Choroid plexus epithelial cell (primary cell): ENCODE data around the gene ZDHHC22.
A peak's percentile ranks its signal among the peaks of the same experiment; 100 is the strongest.

Experiments used
- DNase-seq: peaks from one replicate; pipeline ENCODE4 v3.0.0-alpha.2; 2010; ENCODE audit warnings: low read depth
- H3K4me3 ChIP-seq: 2 replicates; pipeline ENCODE4 v1.5.1; 2011; ENCODE audit warnings: low read depth, mild to moderate bottlenecking, control low read depth, low read length, moderate library complexity
- TF ChIP-seq, protein P1 (sequence below): conservative IDR thresholded peaks from 2 replicates; pipeline ENCODE4 v1.5.1; 2011; ENCODE audit warnings: low read depth, mild to moderate bottlenecking, control low read depth, inconsistent platforms, low read length, moderate library complexity

The ZDHHC22 gene

DNA sequence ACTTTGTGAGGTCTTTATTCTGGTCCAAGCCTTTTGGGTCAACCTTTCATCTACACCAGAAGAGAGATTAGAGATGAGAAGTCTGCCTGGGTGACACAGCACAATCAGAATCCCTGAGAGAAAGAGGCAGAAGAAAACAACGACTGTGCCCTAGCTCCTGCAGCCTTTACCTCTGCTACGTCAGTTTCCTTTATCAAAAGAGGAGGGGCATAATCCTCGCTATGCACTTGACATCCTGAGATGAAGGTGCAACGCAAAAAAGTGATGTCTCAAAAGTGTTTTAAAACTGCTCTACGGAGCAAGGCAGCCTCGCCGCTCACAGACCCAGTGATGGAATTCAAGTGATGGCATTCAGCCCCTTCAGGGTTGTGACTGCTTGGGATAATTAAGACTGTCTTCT, 21.7 kb downstream of the ZDHHC22 start:
- DNase-seq: no peak
- H3K4me3 ChIP-seq: no peak overlapping the region
- TF ChIP-seq, protein P1, sequence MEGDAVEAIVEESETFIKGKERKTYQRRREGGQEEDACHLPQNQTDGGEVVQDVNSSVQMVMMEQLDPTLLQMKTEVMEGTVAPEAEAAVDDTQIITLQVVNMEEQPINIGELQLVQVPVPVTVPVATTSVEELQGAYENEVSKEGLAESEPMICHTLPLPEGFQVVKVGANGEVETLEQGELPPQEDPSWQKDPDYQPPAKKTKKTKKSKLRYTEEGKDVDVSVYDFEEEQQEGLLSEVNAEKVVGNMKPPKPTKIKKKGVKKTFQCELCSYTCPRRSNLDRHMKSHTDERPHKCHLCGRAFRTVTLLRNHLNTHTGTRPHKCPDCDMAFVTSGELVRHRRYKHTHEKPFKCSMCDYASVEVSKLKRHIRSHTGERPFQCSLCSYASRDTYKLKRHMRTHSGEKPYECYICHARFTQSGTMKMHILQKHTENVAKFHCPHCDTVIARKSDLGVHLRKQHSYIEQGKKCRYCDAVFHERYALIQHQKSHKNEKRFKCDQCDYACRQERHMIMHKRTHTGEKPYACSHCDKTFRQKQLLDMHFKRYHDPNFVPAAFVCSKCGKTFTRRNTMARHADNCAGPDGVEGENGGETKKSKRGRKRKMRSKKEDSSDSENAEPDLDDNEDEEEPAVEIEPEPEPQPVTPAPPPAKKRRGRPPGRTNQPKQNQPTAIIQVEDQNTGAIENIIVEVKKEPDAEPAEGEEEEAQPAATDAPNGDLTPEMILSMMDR: no peak

DNA sequence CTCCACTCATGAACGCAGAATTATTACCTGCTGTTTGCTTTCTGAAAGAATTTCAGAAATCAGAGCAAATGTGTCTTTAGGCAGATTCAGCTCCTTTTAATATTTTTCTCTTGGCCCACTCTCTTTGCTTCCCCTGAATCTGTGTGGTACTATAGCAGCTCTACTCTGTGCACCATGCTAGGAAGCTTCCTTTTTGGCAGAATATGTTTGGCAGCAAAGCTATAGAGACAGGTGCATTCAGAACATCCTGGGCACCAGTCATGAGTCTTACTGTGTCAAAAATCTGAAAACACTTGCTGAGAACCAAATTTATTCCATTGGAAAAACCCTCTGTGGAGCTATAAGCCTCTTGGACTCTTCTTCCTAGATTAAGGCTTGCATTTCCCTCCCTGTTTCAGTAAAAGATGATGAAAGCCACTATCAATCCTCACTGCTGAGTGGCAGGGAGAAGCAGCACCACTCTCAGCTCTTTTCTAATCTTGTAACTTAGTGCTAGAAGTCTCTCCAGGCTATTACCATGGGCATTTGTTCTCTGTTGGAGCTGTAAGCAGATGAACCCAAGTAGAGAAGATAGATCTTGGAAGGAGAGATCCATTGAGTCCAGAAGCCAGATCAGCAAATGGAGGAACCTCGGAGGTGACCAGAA, 25.3 kb downstream of the ZDHHC22 start:
- H3K4me3 ChIP-seq: no peak overlapping the region
- TF ChIP-seq, protein P1: no peak
- DNase-seq: no peak

DNA sequence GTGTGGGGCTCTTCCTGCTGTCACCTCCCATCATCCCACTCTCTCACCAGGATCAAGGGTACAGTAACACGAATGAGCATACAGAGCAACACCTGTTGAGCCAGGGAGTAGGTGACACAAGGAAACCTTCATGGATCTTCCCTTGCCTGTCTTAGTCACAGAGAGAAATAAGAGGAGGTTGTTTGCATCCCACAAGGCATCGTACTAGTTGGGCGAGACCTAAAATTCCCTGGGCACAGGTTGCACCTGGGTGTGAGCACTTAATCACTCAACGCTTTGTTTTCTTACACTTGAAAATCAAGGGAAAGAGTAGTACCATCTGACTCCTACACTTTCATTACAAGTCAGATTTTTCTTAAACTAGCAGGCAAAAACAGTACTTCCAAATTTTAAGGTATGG, 27.0 kb downstream of the ZDHHC22 start:
- TF ChIP-seq, protein P1: no peak
- H3K4me3 ChIP-seq: no peak overlapping the region
- no peak for DNase-seq

- DNase-seq: no peak
- no peak overlapping the region for H3K4me3 ChIP-seq
- TF ChIP-seq, protein P1: no peak
Measured at GRCh38 chr14:77113644-77114043, 27.9 kb downstream of the ZDHHC22 start.

- H3K4me3 ChIP-seq: no peak overlapping the region
- TF ChIP-seq, protein P1: no peak
- peak; percentile 22 for DNase-seq
Measured at GRCh38 chr14:77111021-77111420, 30.6 kb downstream of the ZDHHC22 start.

DNA sequence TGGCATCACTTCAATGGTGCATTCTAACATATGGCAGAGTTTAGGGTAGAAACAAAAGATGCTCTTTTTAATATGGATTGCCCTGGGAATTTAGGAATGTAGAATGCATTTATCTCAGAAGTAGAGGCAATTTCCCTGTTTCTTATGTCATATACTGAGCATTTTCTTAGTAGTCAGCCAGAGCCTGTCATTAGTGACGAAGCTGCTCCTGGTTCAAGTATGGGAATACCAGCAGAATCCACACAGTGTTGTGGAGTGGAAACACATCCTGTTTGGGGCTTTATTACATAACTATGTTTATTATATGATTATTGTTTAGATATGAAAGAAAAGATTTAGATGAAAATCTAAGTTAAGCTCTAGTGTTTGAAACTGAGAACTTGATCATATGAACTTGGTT, 31.3 kb downstream of the ZDHHC22 start:
- DNase-seq: no peak
- no peak overlapping the region for H3K4me3 ChIP-seq
- TF ChIP-seq, protein P1: no peak

DNA sequence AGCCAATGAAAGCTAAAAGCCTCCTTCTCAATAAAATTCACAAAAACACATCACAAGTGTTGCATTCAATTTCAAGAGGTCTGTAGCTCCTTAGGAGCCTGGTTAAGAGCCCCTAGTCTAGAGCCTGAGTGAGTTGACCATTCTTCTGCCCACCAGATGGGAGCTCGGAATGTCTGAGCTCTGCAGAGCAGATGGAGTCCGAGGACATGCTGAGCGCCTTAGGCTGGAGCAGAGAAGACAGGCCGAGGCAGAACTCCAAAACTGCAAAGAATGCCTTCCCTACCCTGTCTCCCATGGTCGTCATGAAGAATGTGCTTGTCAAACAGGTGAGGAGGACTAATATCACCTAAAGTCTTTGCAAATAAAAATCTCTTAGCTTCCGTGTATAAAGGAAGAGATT, 31.9 kb downstream of the ZDHHC22 start:
- no peak overlapping the region for H3K4me3 ChIP-seq
- TF ChIP-seq, protein P1: no peak
- no peak for DNase-seq
